ENCODE data around the gene ADGRB2.
"Not testable (repeated sequence)": the region's sequence is repeated elsewhere in the genome, so short reads cannot be mapped to it uniquely, and the experiment has no call there.

Gene ADGRB2

GRCh38 chr1:31726715-31727114 lies 37.4 kb downstream of the ADGRB2 start:
- DNase-seq (ENCODE audit: low read depth), result no peak

GRCh38 chr1:31725777-31726535 lies 38.2 kb downstream of the ADGRB2 start:
- no peak for DNase-seq (ENCODE audit: low read depth)

GRCh38 chr1:31725134-31725533 lies 39.0 kb downstream of the ADGRB2 start:
- no peak for DNase-seq (ENCODE audit: low read depth)

GRCh38 chr1:31723828-31724359 lies 40.2 kb downstream of the ADGRB2 start:
- no peak for DNase-seq (ENCODE audit: low read depth)

DNA sequence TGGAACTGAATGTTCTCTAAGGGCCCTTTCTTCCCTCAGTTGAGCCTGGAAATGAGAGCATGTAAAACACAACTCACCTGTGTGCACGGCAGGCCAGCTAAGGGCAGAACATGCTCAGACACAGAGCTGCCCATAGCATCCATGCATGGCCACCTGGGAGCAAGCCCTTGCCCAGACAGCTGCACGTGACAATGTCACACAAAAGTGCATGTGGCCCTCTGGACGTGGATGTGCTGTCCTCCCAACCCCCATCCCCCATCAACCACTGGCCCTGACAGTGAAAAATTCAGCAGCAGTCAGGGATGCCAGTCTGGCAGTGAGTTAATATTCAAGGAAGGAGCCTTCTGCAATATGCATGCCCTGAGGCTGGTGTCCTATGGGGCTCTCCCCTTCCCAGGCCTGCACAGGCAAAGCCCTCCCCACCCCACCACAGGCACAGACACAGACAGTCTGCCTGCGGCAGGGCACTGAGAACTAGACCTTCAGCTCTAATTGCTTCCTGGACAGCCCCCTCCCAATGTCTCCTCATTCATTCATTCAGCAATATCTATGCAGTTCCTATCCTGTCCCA lies 45.7 kb downstream of the ADGRB2 start:
- no peak for DNase-seq (ENCODE audit: low read depth)

GRCh38 chr1:31717341-31717740 lies 46.8 kb downstream of the ADGRB2 start:
- no peak for DNase-seq (ENCODE audit: low read depth)

DNA sequence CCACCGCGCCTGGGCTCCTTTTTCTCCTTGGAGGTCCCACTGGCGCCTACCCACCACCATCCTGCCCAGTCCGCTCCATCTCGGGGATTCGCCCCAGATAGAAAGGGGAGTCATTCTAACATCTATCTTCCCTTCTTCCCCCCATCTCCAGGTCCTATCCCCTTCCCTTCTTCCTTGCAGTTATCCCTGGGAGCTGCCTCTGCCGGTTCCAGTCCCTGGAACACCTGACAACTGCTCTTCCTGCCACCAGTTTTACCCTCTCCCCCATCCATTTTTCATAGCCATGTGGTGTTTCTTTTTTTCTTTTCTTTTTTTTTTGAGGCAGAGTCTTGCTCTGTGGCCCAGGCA lies 48.3 kb downstream of the ADGRB2 start:
- DNase-seq (ENCODE audit: low read depth), result no peak

DNA sequence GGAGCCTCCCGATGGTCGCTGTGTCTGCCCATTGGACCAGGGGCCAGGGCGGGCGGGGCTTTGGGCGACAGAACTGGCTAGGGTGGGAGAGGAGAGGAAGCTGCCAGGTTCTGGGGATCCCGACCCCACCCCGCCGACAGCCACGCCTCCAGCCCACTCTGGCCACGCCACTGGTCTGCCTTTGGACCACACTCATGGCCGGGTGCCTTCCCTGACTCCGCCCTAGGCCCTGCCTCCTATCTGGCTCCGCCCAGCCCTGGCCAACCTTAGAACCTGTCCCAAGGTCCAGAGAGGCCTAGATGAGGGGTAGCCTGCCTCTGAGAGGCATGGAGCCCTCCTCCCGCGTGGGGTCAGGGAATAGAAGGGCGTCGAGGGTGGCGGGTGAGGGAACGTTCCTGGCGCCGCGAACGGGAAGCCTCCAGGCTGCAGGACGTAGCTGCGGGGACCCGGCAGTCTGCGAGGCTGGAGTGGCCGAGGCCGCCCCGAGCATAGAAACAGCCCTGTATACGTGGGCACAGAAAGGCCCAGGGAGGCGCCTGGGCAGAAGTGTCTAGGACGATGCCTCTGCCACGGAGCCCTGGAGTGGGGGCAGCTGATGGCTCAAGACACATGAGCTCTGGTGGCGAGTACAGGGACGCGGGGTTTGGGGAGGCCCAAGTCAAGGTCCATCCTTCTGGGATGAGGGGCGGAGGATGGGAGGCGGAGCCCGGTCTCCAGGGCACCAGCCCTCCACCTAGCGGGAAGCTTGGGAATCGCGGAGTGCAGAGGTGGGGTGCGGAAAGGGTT lies 48.9 kb downstream of the ADGRB2 start:
- DNase-seq (ENCODE audit: low read depth), result no peak

- DNase-seq (ENCODE audit: low read depth), result no peak
These were observed 49.6 kb downstream of the ADGRB2 start for GRCh38 chr1:31714442-31715086.

GRCh38 chr1:31712630-31713029 lies 51.5 kb downstream of the ADGRB2 start:
- no peak for DNase-seq (ENCODE audit: low read depth)

- no peak for DNase-seq (ENCODE audit: low read depth)
These were observed 52.1 kb downstream of the ADGRB2 start for GRCh38 chr1:31712068-31712467.

DNA sequence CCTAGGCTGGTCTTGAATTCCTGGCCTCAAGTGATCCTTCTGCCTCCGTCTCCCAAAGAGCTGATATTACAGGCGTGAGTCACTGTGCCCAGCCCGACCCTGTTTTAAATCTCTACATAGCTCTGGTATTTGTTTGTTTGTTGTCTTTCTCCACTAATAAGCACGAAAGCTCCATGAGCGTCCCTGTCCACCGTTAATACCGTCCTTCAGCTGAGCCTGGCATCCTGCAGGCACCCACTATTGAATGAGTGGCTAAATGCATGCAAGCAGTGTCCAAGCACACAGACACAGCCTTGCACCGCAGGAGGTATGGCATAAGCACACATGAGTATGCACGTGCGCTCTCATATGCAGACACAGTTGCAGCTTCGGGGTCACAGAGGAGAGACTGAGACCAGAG lies 55.8 kb downstream of the ADGRB2 start:
- no peak for DNase-seq (ENCODE audit: low read depth)

DNA sequence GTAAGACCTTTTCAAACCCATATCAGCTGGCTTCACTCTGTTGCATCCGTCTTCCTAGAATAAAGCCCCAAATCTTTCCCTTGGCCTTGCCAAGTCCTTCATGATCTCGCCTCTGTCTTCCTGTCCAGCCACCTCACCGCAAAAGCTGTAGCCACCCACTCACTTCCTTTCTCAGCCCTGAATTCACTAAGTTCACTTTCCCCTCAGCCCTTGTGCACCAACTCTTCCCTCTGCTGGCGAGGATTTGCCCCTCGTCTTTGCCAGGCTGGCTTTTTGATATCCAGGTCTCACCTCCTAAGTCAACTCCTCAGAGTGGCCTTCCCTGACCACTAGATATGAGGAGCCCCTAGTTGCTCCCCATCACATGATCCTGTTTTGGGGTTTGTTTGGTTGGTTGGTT lies 56.4 kb downstream of the ADGRB2 start:
- DNase-seq (ENCODE audit: low read depth), result no peak

DNA sequence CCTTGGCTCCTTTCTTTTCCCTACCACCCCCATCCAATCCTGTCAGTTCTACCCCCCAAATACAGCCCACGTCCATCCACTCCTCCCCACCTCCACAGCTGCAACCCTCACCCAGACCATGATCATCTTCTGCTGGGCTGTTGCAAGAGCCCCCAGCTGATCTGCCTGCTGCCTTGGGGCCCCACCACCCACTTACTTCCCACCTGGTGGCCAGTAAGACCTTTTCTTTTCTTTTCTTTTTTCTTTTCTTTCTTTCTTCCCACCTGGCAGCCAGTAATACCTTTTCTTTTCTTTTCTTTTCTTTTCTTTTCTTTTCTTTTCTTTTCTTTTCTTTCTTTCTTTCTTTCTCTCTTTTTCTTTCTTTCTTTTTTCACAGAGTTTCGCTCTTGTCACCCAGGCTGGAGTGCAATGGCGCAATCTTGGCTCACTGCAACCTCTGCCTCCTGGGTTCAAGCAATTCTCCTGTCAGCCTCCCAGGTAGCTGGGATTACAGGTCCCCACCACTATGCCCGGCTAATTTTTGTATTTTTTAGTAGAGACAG lies 57.0 kb downstream of the ADGRB2 start:
- not testable (repeated sequence) for DNase-seq (ENCODE audit: low read depth)

GRCh38 chr1:31706384-31707058 lies 57.6 kb downstream of the ADGRB2 start:
- DNase-seq (ENCODE audit: low read depth), result no peak

- DNase-seq (ENCODE audit: low read depth), result peak; percentile 32
These were observed 58.9 kb downstream of the ADGRB2 start for GRCh38 chr1:31705080-31705866.

DNA sequence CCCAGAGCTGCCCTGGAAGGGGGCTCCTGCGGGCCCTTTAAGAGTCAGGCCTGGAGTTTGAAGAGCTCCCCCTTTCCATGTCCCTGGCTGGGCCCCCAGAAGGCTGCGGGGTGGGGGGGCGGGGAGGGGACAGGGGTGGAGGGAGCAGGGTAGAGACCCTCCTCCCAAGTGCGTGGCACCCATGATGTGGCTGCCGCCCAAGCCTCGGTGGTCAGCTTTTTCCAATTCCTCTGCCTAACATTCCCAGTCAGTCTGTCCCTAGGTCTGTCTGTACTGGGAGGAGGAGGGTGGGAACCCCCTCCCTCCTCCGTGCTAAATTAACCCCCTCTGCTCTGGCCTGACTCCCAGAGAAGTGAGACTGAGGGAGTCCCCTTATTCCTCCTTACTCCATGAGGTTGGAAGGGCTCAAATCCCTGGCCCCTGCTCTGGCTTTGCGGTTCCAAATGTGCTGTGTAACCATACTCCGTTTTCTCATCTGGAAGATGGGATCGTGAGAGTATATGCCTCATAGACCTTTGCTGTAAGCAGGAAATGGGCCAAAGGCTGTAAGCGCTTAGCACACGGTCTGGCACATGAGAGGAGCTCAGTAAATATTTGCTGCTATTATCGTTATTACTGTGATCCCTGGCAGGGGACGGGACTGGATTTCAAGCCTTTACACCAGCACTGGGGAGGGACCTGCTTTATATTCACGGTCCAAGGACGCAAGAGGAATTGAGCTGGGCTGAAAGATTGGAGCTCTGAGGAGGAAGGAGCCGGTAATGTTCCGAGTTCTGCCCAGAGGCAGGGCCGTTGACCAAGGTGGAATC lies 59.7 kb downstream of the ADGRB2 start:
- no peak for DNase-seq (ENCODE audit: low read depth)

DNA sequence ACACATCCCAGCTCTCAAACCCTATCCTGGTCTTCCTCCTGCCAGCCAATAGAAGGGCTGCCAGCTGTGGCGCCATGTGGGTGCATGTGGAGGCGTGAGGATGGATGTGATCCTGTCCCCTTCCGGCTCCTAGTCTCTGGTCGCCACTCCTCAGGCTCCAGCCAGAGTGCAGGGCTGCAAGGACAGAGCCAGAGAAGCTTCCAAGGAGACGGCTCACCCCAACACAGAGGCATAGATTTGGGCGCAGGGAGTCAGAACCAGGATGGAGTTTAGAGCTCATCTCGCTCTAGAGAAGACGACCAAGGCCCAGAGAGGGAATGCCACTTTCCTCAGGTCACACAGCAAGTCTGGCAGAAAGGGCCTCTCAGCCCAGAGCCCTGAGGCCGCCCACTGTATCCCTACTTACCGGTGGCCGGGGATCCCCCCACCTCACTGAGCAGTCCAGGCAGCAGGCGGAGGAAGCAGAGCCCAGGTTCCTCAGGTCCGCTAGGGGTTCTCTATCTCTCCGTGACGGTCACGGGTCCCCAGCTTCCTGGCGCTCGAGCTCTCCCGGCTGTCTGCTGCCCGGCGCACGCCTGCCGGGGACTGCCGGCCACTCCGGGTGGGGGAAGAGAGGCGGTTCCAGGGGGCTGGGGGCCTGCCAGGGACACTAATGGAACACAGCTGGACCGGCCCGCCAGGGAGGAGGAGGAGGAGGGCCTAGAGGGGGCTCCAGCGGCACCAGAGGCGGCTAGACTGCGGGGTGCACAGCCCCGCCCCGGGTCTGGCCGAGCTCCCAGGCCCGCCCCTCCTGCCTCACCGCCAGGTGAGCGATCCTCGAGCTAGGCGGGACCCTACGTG lies 60.5 kb downstream of the ADGRB2 start, which contains the start of gene COL16A1:
Gene COL16A1 (minus strand): TSS at position 587 of the 840 bp plus-strand sequence. CDS start 1,824 bp downstream, outside the sequence.
- no peak for DNase-seq (ENCODE audit: low read depth)
